ENCODE data around the gene WFIKKN2. TPM values are rescaled to one million over a fixed set of nuclear protein-coding genes. Genes with fewer than 3 reads are reported as not detected.

Gene WFIKKN2
- total and polyA plus RNA-seq, 2 of the 8 experiments (the other 6 are each of a cell fraction or from before 2014, with no cell fraction given), result 0.07 to 0.30 TPM

DNA sequence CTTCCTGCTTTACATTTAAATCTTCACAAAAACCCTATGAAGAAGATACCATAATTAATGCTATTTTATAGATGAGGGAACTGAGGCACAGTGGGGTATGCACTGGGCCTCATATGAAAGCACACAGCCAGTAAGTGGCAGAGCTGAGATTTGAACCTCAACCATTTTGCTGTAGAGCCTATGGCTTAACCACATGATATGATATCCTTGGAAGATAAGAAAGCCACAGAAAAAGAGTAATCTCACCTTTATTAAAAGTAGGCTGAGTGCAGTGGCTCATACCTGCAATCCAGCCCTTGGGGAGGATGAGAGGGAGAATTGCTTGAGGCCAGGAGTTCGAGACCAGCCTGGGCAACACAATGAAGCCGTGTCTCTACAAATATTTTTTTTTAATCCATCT is 45.8 kb downstream of the WFIKKN2 start:
- H3K79me1 ChIP-seq (ENCODE audit: low read depth, low read length), result no peaks in the 10 kb centered on the region
- no peak overlapping the region for H3K56ac ChIP-seq (replicated peaks; ENCODE audit: insufficient read length, low read depth, low read length)
- no peak overlapping the region for H3K23ac ChIP-seq (ENCODE audit: insufficient read length)
- H3K9ac ChIP-seq (replicated peaks in 1 of 4; ENCODE audit: extremely low read depth in 1 of 4, low read depth in 3 of 4, low read length in 3 of 4), result no peak overlapping the region
- no peak overlapping the region for H2BK12ac ChIP-seq (ENCODE audit: low read depth, low read length)
- H2BK5ac ChIP-seq (ENCODE audit: low read depth, low read length), result no peak overlapping the region
- H3K27me3 ChIP-seq (replicated peaks in 1 of 4; ENCODE audit: control insufficient read depth in 3 of 4, extremely low read depth in 1 of 4, insufficient read depth in 3 of 4, low read length in 3 of 4), result no peaks in the 10 kb centered on the region
- ChIA-PET CTCF (ENCODE audit: partially characterized antibody) (interaction anchor here (1.5 kb wide), 1 partner anchor 10 kb away, joined by 3 read pairs; no protein-coding TSS in a partner anchor), POLR2A (ENCODE audit: partially characterized antibody) (no interaction called here)
- H3K79me2 ChIP-seq (ENCODE audit: control insufficient read depth in 1 of 2, insufficient read depth in 2 of 2, low read length in 2 of 2), result no peaks in the 10 kb centered on the region
- H3K4me2 ChIP-seq (ENCODE audit: insufficient read depth in 1 of 2, low read depth in 2 of 2, low read length in 2 of 2), result no peak overlapping the region
- TF ChIP-seq, protein P1, sequence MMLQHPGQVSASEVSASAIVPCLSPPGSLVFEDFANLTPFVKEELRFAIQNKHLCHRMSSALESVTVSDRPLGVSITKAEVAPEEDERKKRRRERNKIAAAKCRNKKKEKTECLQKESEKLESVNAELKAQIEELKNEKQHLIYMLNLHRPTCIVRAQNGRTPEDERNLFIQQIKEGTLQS (IDR thresholded peaks at IDR 0.05; ENCODE audit: insufficient read depth, low read depth, low read length), result no peak
- TF ChIP-seq ASH2L (IDR thresholded peaks at IDR 0.05; ENCODE audit: low read length) (no peak), CHD1 (IDR thresholded peaks at IDR 0.05; ENCODE audit: low read depth, low read length) (no peak), SP4 (IDR thresholded peaks at IDR 0.05; ENCODE audit: low read length) (no peak), CHD2 (IDR thresholded peaks at IDR 0.05; ENCODE audit: low read length) (no peak)
- no peak overlapping the region for H3K18ac ChIP-seq (ENCODE audit: extremely low read depth, low read length)
- no peak overlapping the region for H2BK15ac ChIP-seq (ENCODE audit: low read length)
- DNase-seq (ENCODE audit: low read depth in 1 of 2, low spot score in 2 of 2), result no peak
- H3K36me3 ChIP-seq (ENCODE audit: control insufficient read depth in 2 of 4, insufficient read depth in 4 of 4, low read length in 3 of 4), result no peaks in the 10 kb centered on the region
- no peak overlapping the region for H4K5ac ChIP-seq (ENCODE audit: insufficient read length, low read depth, low read length)
- H3K27ac ChIP-seq (ENCODE audit: low read depth, low read length), result no peak overlapping the region
- no peak overlapping the region for H4K8ac ChIP-seq (ENCODE audit: extremely low read depth, insufficient read depth, low read length)
- no peaks in the 10 kb centered on the region for H3K4me1 ChIP-seq (replicated peaks in 1 of 4; ENCODE audit: control insufficient read depth in 3 of 4, insufficient read depth in 4 of 4, low read length in 3 of 4)
- no peak overlapping the region for H3K4ac ChIP-seq (replicated peaks; ENCODE audit: insufficient read length, low read depth, low read length)
- H3K14ac ChIP-seq (ENCODE audit: insufficient read length), result no peak overlapping the region
- H3K9me3 ChIP-seq (ENCODE audit: insufficient read depth in 2 of 2, low read depth in 1 of 2, low read length in 1 of 2), result peaks cover 0 to 3% of the 10 kb centered on the region in 2 experiments; a peak in 2 of 4 replicates
- WGBS, 2 experiments (ENCODE audit: extremely low coverage in 1 of 2, insufficient coverage in 1 of 2, insufficient read length in 1 of 2, insufficient replicate concordance in 2 of 2, low coverage in 1 of 2, low lambda C conversion rate in 2 of 2, missing lambda C conversion rate in 1 of 2), result 89% methylated on average over 2 of the region's 2 CpGs; no CpG with 5 or more reads in 1 of the 2 experiments
- H2BK20ac ChIP-seq (ENCODE audit: low read length), result no peak overlapping the region
- no peaks in the 10 kb centered on the region for H3K23me2 ChIP-seq (ENCODE audit: low read depth, low read length)
- no peak overlapping the region for H2AFZ ChIP-seq (ENCODE audit: low read length)
- H4K91ac ChIP-seq (replicated peaks; ENCODE audit: insufficient read length, low read length), result no peak overlapping the region
- no peaks in the 10 kb centered on the region for H4K20me1 ChIP-seq (replicated peaks in 1 of 2; ENCODE audit: control insufficient read depth in 1 of 2, insufficient read depth in 2 of 2, low read length in 2 of 2)
- H2AK5ac ChIP-seq (ENCODE audit: low read depth, low read length), result no peak overlapping the region
- H3K4me3 ChIP-seq (ENCODE audit: extremely low read depth in 1 of 4, insufficient read depth in 2 of 4, low read depth in 3 of 4, low read length in 4 of 4), result no peak overlapping the region
- no peak for FAIRE-seq
- H2BK120ac ChIP-seq (replicated peaks; ENCODE audit: low read depth, low read length), result no peak overlapping the region

Data from H1 (cell line).